Heart left ventricle (tissue), 16 donors: ENCODE measurements around the gene SLC10A6. TPM values are rescaled to one million over a fixed set of nuclear protein-coding genes. Genes with fewer than 3 reads are reported as not detected.

Experiments used
- ATAC-seq, 4 donors: fragments of 200-7000 bp; cut with Tn5 transposase; one replicate each; pipeline ENCODE4 v1.9.1; 2020 to 2022; ENCODE audit warnings: moderate library complexity in 4 of 4, mild to moderate bottlenecking in 3 of 4, moderate number of reproducible peaks in 1 of 4
- DNase-seq, 5 donors: peaks; one replicate each; pipeline ENCODE4 v3.0.0-alpha.2; 2020
- H3K27ac ChIP-seq, 12 donors: fragments of 200-600 bp; sonication (generic) in 4 of 12; one replicate each; pipeline versions ENCODE4 v1.5.0 to v1.8.0; 2016 to 2022; ENCODE audit warnings: mild to moderate bottlenecking in 2 of 12
- H3K27me3 ChIP-seq, 9 donors: fragments of 200-600 bp; sonication (generic) in 2 of 9; one replicate each; pipeline versions ENCODE4 v1.5.1 to v1.8.0; 2016 to 2022; ENCODE audit warnings: mild to moderate bottlenecking in 3 of 9
- H3K36me3 ChIP-seq, 9 donors: fragments of 200-600 bp; sonication (generic) in 2 of 9; one replicate each; pipeline versions ENCODE4 v1.5.0 to v1.8.0; 2018 to 2022; ENCODE audit warnings: mild to moderate bottlenecking in 2 of 9
- H3K4me1 ChIP-seq, 12 donors: fragments of 200-600 bp; sonication (generic) in 4 of 12; one replicate each; pipeline versions ENCODE4 v1.5.0 to v1.8.0; 2016 to 2022; ENCODE audit warnings: mild to moderate bottlenecking in 3 of 12
- H3K4me3 ChIP-seq, 12 donors: fragments of 200-600 bp; sonication (generic) in 4 of 12; one replicate each; pipeline versions ENCODE4 v1.5.0 to v1.8.0; 2017 to 2022; ENCODE audit warnings: mild to moderate bottlenecking in 9 of 12, moderate library complexity in 4 of 12
- H3K9me3 ChIP-seq, 12 donors: fragments of 200-600 bp; sonication (generic) in 4 of 12; one replicate each; pipeline versions ENCODE4 v1.5.0 to v1.8.0; 2016 to 2022; ENCODE audit warnings: mild to moderate bottlenecking in 1 of 12
- CTCF ChIP-seq, 12 donors: fragments of 200-600 bp; sonication (generic) in 4 of 12; IDR thresholded peaks; one replicate each; pipeline versions ENCODE4 v1.5.0 to v1.8.0; 2018 to 2022; ENCODE audit warnings: antibody characterized with exemption in 12 of 12, mild to moderate bottlenecking in 5 of 12
- POLR2A ChIP-seq, 2 donors: fragments of 450-650 bp; IDR thresholded peaks; one replicate each; pipeline ENCODE4 v1.6.1; 2017; ENCODE audit warnings: antibody characterized with exemption in 2 of 2, mild to moderate bottlenecking in 2 of 2, moderate library complexity in 2 of 2
- WGBS, 4 donors: extraction: QIAGEN DNeasy Blood & Tissue Kit in 2 of 4; methylation state at CpG; one replicate each; pipeline versions ENCODE4 v1.1.5 to v1.1.7; 2013 to 2018; 5-methylcytosine and 5-hydroxymethylcytosine counted together
- intact Hi-C, 10 donors: fragments of 100-400 bp; cut with DNase I; formaldehyde crosslinking; loops; one replicate each; pipeline versions ENCODE4 v1.11.1 to v1.14.2; 2022
- polyA plus RNA-seq, 2 donors: library from polyadenylated mRNA; stranded (reverse); fragments of 200-250 nt; gene quantifications; one replicate each; pipeline ENCODE4 v1.2.3, GENCODE V29; 2013
- total RNA-seq, 9 donors: library from RNA; depleted of rRNA in 2 of 9; stranded (reverse); fragments of >200 nt in 2 of 9; fragmentation: NEBNext Ultra II Directional in 3 of 9; extraction: Animal tissue kit (Norgen Biotek cat#: 25700) in 3 of 9; gene quantifications; one replicate each; pipeline versions ENCODE4 v1.1.0 to v1.2.4, GENCODE V29; 2016 to 2023
- donor health status: ischemic (EF 13 %, LVEDD 7.1; RV severe dilation, severe dysfunction).
- donor health status: healthy with polysubstance abuse.
- donor health status: DM: no; HTN: yes; CAD: no.
- donor health status: DM: no; HTN: no; CAD: no.
- donor health status: ischemic (EF 25% LVEDD 6.9; RV normal size, moderate dysfunction).
- donor health status: ischemic (EF 25% LVEDD 5.7; RV mildly dilated, moderate dysfunction).
- donor health status: healthy.
- donor health status: DM: yes; HTN: yes; CAD: no.
- donor health status: ischemic (EF 35%, LVEDD 5.7; RV mildly dilated, moderate dysfunction).
- donor health status: nonischemic (EF 11% LVEDD 7.7; RV severe dilation, severe dysfunction).
- donor health status: DM: yes; HTN: yes; CAD: no.
- donor health status: PGD.
- donor health status: ischemic (EF 29% LVEDD 5.4; RV normal size, mild dysfunction).
- donor health status: nonischemic (EF 23%, LVEDD 6.1; RV moderate dilation, normal function).

The SLC10A6 gene
- total and polyA plus RNA-seq, 11 donors: 0.30 to 2.0 (median 0.53) TPM; not detected in 1

GRCh38 chr4:86895692-86896488 lies 46.7 kb upstream of the SLC10A6 start:
- WGBS, 4 donors: 72 to 75% (median 74%) methylated on average over 6 of the region's 6 CpGs
- ATAC-seq: peak in 3 of 4 donors; percentile 42 to 59 (median 46)
- TF ChIP-seq POLR2A (IDR thresholded peaks at IDR 0.05) (no peak), CTCF (IDR thresholded peaks at IDR 0.05) (peak; percentile 62 to 87 (median 78))
- Histone ChIP-seq H3K27me3 (peaks cover 0 to 9% (median 0%) of the 10 kb centered on the region in 9 donors), H3K27ac (no peak overlapping the region), H3K4me3 (no peak overlapping the region), H3K4me1 (peaks cover 0 to 19% (median 4%) of the 10 kb centered on the region in 12 donors), H3K36me3 (no peaks in the 10 kb centered on the region), H3K9me3 (no peaks in the 10 kb centered on the region)
- peak in 1 of 5 donors; percentile 22 for DNase-seq
- intact Hi-C loops: loop anchor here in 8 of 10 donors (1.0 to 10.0 kb wide), 6 partner anchors 91 to 401 kb away; partner anchors contain the start of gene PTPN13 (in 2 of the 8)

DNA sequence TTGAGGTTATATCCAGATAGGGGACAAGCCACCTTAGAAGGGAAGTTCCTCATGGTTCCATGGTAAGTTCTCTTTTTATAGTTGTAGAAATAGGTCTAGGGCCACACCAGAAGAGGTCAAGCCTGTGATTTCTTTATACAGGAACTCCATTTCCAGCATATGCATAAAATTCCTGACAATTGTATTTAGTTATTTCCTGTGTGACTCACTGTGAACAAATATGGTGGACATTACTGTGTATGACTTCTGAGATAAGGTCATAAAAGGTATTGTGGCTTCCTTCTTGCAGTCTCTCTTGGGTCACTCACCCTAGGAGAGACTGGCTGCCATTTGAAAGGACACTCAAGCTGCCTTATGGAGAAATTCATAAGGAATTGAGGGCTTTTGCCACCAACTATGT lies 45.3 kb upstream of the SLC10A6 start:
- intact Hi-C loops: loop anchor here in 6 of 10 donors (1.0 to 10.0 kb wide), 5 partner anchors 90 to 398 kb away; partner anchors contain the start of gene PTPN13 (in 2 of the 6)
- Histone ChIP-seq H3K27me3 (peaks cover 0 to 9% (median 0%) of the 10 kb centered on the region in 9 donors), H3K9me3 (no peaks in the 10 kb centered on the region), H3K36me3 (no peaks in the 10 kb centered on the region), H3K4me1 (peaks cover 0 to 19% (median 4%) of the 10 kb centered on the region in 12 donors), H3K4me3 (no peak overlapping the region), H3K27ac (no peak overlapping the region)
- ATAC-seq (no peak), DNase-seq (no peak)
- TF ChIP-seq POLR2A (IDR thresholded peaks at IDR 0.05) (no peak), CTCF (IDR thresholded peaks at IDR 0.05) (no peak)

DNA sequence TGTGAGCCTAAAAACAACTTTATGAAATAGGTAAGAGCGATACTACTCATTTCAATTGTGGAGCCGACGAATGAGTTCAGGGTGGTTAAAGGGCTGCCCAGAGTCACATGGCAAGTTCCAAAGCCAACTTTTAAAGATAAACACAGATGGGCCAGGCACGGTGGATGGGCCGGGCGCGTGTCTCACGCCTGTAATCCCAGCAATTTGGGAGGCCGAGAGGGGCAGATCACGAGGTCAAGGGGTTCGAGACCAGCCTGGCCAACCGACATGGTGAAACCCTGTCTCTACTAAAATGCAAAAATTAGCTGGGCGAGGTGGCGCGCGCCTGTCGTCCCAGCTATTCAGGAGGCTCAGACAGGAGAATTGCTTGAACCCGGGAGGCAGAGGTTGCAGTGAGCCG lies 44.0 kb upstream of the SLC10A6 start:
- intact Hi-C loops: loop anchor here in 4 of 10 donors (2.0 to 10.0 kb wide), 3 partner anchors 88 to 396 kb away; partner anchors contain the start of gene PTPN13 (in 2 of the 4)
- peak overlapping the region in 1 of 12 donors; percentile 88 for H3K4me3 ChIP-seq
- TF ChIP-seq POLR2A (IDR thresholded peaks at IDR 0.05) (no peak), CTCF (IDR thresholded peaks at IDR 0.05) (no peak)
- WGBS, 4 donors: 81 to 91% (median 87%) methylated on average over 19 of the region's 19 CpGs
- H3K27ac ChIP-seq: no peak overlapping the region
- H3K9me3 ChIP-seq: no peaks in the 10 kb centered on the region
- ATAC-seq (no peak), DNase-seq (no peak)
- peaks cover 0 to 19% (median 4%) of the 10 kb centered on the region in 12 donors for H3K4me1 ChIP-seq
- no peaks in the 10 kb centered on the region for H3K36me3 ChIP-seq
- H3K27me3 ChIP-seq: peaks cover 0 to 9% (median 0%) of the 10 kb centered on the region in 9 donors

DNA sequence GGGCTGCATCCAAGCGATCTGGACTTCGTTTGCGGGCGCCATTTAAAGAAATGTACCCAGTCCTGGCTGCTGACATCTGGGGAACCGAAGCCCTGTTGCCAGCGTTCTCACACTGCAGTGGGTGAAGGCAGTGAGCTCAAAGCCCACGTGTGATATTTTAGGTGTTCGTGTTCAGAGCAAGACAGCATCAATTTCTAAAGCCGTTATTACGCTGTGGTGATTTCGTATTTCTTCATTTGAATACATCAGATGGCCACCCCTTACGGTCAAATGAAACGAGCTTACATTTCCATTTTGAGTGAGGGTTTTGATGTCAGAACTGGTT lies 43.4 kb upstream of the SLC10A6 start:
- peak overlapping the region in 7 of 12 donors; percentile 11 to 71 (median 52) for H3K27ac ChIP-seq
- intact Hi-C loops: loop anchor here in 4 of 10 donors (2.0 to 10.0 kb wide), 3 partner anchors 88 to 396 kb away; partner anchors contain the start of gene PTPN13 (in 2 of the 4)

More for the DNA sequence above, 43.4 kb upstream of the SLC10A6 start:
- Histone ChIP-seq H3K4me3 (peak overlapping the region; percentile 57 to 95 (median 82)), H3K36me3 (peaks cover 0 to 3% (median 0%) of the 10 kb centered on the region in 9 donors), H3K9me3 (no peaks in the 10 kb centered on the region), H3K27me3 (peaks cover 0 to 9% (median 0%) of the 10 kb centered on the region in 9 donors), H3K4me1 (peaks cover 0 to 19% (median 4%) of the 10 kb centered on the region in 12 donors)
- DNase-seq (no peak), ATAC-seq (peak in 1 of 4 donors; percentile 31)
- 6 to 10% (median 9%) methylated on average over 13 of the region's 13 CpGs for WGBS, 4 donors
- TF ChIP-seq CTCF (IDR thresholded peaks at IDR 0.05) (no peak), POLR2A (IDR thresholded peaks at IDR 0.05) (no peak)
